Measurements from ENCODE around the gene TAS2R50.
A peak's percentile ranks its signal among the peaks of the same experiment; 100 is the strongest.

The TAS2R50 gene

DNA sequence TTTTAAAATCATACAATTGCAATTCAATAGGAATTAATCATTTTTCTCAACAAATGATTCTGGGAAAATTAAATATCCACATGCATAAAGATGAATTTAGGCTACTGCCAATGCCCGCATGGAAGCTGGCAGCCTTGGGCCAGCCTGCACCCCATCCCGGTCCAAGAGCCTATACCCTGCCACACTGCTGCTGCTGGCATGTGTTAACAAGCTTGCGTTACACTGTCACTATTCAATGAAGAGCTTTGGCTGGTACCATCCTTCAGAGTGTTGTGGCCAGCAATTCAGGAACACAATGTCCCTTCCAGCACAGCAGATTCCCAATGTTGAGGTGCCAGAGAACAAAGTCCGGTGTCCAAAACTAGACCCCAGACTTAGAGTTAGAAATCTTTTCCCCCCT is 34.1 kb downstream of the TAS2R50 start:
- DNase-seq, result peak in 8 of 51 donors; percentile 1 to 32 (median 7)

DNA sequence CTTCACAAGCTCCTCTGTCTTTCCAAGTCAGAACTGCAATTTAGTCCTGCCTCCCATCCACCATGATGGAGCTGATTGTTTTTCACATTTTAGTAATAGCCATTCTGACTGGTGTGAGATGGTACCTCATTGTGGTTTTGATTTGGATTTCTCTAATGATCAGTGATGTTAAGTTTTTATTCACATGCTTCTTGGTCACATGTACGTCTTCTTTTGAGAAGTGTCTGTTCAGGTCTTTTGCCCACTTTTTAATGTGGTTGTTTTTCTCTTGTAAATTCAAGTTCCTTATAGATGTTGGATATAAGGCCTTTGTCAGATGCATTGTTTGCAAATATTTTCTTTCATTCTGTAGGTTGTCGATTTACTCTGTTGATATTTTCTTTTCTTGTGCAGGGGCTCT is 43.5 kb downstream of the TAS2R50 start:
- no peak for DNase-seq

DNA sequence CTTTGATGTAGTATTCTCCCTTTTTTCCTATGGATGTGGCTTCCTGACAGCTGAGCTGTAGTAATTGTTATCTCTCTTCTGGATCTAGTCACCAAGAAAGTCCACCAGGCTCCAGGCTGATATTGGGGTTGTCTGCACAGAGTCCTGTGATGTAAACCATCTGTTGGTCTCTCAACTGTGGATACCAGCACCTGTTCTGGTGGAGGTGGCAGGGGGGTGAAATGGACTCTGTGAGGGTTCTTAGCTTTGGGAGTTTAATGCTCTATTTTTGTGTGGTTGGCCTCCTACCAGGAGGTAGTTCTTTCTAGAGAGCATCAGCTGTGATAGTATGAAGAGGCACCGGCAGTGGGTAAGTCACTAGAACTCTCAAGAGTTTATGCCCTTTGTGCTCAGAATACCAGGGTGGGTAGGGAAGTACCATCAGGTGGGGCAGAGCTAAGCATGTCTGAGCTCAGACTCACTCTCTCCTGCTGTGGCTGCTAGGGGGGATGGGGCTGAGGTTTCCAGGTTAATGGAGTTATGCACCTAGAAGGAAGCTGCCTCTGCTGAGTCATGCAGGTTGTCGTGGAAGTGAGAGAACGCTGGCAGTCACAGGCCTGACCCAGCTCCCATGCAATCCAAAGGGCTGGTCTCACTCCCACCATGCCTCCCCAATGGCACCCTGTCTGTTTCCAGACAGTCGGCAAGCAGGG is 44.6 kb downstream of the TAS2R50 start:
- no peak for DNase-seq

DNA sequence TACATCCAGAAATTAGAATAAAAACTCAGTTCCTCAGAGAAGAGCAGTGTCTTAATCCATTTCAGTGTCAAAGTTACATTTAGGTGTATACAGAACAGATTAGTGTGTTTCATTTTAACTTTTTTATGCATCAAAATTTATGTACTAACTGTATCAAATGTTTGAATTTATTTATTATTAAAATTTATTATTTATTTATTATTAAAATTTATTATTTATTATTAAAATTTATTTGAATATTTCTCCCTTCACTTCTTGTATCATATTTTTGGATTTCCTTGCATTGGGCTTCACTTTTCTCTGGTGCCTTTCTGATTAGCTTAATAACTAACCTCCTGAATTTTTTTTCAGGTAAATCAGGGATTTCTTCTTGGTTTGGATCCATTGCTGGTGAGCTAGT is 45.3 kb downstream of the TAS2R50 start:
- DNase-seq, result no peak

DNA sequence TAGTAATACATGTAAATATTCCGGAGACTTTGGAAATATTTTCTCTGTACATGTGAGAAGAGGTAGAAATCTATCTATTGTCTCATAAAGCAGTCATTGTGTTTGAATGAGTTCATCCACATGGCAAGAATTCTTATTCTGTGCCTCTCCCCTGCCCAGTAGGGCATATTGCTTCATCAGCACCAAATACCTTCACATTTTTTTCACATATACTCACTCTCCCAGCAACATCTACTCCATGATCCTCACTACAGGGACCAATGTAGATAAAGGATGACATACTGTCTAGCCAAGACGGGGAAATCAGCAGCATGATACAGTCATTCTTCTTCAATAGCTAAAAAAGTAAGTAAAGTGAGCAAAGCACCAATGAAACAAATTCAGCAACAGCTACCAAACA is 46.3 kb downstream of the TAS2R50 start:
- DNase-seq, result no peak

DNA sequence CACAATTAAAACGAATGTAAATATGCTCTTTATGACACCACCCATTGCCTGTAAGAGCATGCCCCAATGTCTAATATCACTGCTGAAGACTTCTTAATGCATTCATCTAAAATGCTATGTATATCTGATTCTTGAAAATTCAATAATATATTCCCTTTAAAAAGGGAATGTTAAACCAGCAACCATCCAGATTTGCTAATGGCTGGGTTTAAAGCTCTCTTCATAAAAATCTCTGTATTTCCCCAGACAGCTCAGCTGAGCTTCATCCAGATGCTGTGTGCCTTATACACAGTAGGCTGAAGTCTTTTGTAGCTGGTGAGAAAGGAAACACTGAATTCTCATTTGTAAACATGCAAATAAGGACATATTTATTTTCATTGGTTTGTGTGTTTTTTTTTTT is 47.5 kb downstream of the TAS2R50 start, which contains the start of gene TAS2R14:
TAS2R14 (minus strand) TSS at position 101 of the 400 bp plus-strand sequence; CDS start at position 45, 56 bp downstream.
- DNase-seq, result no peak

DNA sequence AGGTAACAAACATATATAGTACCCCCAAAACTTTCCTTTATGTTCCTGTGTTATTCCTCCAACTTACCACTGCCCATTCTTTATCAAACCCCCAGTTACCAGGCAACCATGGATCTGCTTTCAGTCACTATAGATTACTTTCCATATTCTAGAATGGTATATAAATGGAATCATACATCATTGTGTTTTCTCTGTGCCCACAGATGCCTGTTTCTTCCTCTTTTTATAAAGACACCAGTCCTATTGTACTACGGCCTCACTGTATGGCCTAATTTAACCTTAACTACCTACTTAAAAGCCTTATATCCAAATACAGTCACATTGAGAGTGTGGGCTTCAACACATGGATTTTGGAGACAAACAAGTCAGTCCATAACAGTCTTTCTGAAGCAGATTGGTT is 50.2 kb downstream of the TAS2R50 start:
- DNase-seq, result no peak

Data from hypothalamus (tissue), 51 donors.